ENCODE measurements around the gene KCNQ1.

- TF ChIP-seq CTCF (conservative IDR thresholded peaks at IDR 0.05; ENCODE audit: low read length) (no peak), EZH2phosphoT487 (IDR thresholded peaks at IDR 0.05; ENCODE audit: borderline replicate concordance) (no peak)
Observed at GRCh38 chr11:2714463-2714800, 269.6 kb downstream of the KCNQ1 start.

Data from Loucy (cell line).